NCI-H2196 (cell line): ENCODE results near the gene LMAN1L.
"Not testable (repeated sequence)": the region's sequence is repeated elsewhere in the genome, so short reads cannot be mapped to it uniquely, and the experiment has no call there.

Experiments
- DNase-seq: peaks from one replicate; lab custom pipeline; 2025; ENCODE audit not compliant: unreplicated experiment; lab: John Stamatoyannopoulos, UW

Gene LMAN1L

DNA sequence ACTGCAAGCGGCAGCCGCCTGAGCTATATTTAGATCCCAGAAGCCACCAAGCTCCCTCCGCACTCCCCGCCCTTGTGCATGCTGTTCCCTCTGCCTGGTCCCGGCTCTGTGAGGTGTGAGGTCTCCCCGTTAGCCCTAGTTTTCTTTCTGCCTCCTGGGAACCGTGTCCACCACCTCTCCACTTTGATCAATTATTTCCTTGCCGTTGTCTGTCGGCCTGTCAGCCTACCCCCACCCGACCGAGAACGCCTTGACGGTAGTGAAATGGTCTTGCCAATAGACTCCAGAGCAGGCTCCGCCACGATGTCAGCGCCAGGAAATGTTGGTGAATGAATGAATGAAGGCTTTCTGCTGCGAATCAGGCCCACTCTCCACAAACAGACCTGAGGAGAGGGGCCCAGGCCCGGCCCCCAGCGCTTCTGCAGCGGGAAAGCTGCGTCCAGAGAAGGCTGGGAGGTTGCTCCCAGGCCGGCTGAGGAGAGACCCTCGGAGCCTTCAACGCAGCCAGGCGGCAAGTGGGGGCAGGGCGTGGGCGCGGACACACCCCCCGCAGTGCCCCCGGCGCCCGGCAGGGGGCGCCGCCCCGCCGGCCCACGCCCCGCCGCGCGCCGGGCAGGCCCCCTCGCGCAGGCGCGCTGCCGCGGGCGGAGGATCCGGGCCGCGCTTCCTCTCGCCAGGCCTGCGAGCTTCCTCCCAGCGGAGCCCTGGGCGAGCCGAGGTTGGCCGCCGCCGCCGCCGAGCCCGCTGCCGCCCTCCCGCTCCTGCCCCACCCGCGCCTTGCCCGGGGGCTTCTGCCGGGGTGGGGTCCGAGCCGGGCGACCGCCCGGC lies 31.0 kb upstream of the LMAN1L start, which contains the start of gene CSK:
TSS of gene CSK (plus strand) at position 650 of the 828 bp plus-strand sequence. CDS start 16,218 bp downstream, outside the sequence.
- DNase-seq = peak; percentile 62

DNA sequence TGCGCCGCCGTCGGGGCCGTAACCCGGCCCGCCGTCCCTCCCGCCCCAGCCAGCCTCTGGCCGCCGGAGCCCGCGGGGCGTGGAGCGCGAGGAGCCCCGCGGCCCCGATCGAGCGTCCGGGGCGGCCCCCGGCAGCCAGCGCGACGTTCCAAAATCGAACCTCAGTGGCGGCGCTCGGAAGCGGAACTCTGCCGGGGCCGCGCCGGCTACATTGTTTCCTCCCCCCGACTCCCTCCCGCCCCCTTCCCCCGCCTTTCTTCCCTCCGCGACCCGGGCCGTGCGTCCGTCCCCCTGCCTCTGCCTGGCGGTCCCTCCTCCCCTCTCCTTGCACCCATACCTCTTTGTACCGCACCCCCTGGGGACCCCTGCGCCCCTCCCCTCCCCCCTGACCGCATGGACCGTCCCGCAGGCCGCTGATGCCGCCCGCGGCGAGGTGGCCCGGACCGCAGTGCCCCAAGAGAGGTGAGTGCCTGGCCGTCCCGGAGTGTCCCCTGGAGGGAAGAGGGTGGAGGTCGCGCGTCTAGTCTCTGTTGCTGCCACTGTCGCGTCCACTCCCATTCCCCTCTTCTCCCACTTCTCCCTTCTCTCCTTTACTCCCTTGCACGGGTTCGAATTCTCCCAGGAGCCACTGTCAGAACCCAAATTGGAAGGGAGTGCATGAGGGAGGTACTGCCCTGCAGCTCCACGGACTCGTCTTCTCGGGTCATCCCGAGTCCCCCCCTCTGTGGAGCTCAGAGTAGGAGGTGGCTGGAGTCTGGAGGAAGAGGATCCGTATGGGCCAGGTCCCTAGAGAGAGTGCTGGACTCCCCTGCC lies 30.2 kb upstream of the LMAN1L start:
- no peak for DNase-seq

DNA sequence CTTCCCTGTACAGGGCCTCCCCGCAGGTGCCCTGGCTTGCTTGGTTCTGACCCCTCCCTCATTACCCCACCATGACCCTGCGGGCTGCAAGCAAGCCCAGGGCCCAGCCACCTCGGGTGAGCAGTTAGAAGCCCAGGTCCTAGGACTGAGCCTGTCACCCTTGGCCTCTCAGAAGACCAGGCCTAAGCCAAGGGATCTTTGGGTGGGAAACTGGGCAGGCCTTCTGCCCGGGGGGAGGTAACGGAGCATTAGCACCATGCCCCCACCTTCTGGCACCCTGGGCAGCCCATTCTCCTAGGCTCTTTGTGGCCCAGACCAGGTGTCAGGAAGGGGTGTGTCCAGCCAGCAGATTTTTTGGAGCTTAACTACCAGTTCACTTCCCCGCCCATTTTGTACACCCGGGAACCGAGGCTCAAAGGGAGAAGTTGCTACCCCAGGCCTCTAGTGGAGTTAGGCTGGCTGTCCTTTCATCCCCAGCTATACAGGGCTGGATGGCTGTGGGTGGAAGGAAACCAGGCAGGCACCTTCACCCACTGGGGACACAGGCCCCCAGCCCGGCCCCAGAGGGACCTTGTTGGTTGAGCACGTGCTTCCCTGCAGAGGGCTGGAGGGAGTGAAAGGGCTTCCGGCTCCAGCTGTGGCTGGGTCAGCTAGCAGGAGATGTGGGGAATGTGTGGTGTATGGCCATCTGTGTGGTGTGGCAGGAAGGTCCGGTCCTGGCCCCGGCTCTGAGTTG lies 29.4 kb upstream of the LMAN1L start:
- DNase-seq = no peak

DNA sequence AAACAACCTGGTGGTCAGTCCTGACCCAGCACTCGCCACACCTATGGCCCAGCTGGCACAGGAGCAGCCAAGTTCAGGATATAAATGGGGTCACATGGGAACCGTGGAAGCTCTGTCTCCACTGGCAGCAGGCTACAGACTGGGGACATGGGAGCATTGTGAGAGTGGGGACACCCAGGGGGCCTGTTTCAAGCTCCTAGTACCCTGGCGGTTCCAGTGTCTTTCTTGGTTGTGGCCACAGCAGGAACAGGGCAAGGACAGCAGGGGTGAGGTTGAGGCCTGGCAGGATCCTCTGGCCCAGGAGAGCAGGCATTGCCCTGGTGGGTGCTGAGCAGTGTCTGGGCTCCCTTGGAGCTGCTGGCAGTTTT lies 28.8 kb upstream of the LMAN1L start:
- DNase-seq = no peak

DNA sequence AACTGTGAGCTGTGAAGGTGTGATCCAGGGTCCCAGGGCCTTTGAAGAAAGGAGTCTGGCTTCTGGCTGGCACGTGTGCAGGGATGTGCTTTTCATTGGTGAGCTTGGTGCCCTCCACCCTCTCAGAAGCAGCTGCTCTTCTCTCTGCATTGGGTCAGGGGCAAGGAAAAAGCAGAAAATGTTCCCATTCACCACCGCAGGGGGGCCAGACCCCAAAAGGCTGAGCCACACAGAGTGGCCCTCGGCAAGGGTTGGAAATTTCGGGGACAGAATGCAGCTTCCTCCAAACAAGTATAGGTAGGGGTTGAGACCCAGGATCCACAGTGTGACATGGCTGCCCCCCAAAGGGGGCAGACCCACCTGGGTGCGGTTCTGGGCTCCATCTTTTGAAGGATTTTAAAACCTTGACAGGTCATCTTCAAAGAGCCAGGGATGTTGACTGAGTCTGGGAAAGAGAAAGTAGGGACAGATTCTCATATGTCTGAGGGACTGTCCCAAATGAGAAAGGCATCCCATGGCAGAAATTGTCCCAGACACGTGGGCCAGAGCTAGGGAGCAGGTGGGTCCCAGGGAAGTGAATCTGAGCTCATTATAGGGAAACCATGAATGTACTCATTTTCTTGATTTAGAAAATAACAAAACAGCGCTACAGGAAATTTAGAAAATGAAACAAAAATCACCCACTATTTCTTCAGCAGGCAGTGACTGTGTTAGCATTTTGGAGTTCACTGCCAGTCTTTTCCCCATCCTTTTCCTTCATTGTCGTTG lies 28.0 kb upstream of the LMAN1L start:
- no peak for DNase-seq

DNA sequence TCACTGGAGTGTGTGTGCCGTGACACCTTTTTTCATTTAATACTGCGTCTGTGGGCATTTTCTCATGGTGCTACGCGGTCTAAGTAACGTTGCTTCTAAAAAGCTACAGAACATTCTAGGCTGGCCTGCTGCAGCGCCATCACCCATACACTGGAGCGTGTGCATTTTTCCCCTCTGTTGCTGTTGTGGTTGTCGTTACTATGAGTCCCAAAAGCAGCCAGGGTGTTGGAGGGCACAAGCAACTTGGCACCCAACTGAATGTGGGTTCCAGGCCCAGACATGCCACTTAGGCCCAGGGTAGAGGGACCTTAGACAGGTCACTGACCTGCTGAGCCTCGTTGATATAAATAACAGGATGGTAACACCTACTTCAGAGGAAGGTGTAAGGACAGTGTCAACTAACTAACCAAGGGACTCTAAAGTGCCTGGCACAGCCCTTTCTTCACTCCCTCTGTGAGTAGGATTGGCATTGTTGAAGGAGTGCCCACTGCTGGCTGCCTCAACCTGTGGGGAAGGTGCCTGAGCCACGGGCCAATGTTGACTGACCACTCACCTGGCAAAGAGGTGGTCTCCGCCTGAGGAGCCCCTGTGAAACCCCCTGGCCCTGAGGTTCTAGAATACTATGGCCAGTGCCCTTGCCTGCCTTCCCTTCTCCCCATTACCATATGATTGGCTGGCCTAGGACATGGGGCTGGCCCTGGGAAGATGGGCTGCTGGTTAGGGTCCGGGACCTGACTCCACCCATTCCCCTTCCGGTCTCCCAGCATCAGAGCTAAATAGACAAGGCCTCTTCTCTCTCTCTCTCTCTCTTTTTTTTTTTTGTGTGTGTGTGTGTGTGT lies 27.2 kb upstream of the LMAN1L start:
- DNase-seq = no peak

DNA sequence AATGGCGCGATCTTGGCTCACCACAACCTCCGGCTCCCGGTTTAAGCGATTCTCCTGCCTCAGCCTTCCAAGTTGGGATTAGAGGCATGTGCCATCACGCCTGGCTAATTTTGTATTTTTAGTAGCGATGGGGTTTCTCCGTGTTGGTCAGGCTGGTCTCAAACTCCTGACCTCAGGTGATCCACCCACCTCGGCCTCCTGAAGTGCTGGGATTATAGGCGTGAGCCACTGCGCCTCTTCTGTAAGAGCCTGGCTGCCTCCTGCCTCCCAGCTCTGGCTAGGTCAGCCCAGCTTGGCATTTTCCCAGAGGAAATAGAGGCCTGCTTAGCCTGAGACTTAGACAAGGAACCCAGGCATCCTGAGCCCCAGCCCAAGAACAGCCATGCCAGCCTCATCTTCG lies 26.6 kb upstream of the LMAN1L start:
- not testable (repeated sequence) for DNase-seq

DNA sequence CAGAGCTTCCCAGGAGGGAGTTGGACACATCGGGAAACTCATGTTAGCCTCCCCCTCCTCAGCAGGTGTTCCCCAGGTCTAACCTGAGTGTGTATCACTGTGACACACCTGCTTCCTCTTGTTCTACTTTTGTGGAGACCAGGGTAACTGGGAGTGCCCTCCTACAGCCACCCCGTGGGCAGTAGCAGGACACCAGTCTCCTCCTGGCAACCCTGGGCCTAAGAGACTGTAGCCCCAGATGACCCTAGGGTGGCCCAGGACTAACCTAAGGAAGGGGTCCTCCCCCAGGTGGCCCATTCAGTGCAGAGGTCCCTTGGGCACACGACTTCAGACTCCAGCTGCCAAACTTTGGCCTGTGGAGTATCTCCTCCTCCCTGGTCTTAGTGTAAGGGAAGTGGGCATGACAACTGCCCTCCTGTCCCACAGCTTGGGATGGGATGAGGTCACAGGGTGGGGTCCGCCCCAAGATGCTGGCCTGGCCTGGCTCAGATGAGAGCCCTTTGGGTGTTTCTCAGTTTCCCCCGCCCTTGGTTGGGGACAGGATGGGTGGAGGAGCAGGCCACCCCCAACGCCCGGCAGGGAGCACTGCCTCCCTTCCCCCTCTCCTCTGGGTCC lies 26.0 kb upstream of the LMAN1L start:
- no peak for DNase-seq

DNA sequence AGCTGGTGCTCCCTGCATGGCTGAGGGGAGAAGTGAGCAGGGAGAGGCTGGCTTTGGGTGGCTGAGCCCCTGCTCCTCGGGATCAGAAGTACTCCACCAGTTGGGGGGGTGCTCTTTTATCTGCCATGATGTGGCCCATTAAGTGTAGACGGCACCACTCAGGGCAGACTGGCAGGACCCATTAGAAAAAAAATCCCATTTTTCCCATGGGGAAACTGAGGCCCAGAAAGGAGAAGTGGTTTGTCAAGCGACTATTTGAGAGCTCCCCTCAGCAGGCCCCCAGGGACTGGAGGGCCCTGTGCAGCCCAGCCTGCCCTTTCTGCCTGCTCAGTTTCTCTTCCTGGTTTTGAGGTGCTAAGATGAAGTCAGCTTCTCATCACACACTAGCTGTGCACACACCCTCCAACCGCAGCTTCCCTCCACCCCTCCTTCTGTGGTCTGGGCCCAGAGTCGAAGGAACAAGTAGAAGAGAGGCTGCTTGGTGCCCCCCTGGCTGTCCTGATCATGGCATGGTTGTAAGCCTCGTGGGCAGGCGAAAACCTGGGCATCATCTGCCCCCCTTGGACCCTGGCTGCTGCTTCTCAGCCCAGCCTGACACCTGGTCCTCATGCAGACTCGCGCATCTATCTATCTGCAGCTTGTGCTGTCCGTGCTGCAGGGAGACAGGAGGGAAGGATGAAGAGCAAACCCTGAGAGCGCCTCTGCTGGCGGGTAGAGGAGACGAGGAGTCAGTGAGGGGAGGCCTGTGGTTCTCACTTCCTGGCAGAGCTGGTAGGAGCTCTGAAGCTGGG lies 25.2 kb upstream of the LMAN1L start:
- no peak for DNase-seq

DNA sequence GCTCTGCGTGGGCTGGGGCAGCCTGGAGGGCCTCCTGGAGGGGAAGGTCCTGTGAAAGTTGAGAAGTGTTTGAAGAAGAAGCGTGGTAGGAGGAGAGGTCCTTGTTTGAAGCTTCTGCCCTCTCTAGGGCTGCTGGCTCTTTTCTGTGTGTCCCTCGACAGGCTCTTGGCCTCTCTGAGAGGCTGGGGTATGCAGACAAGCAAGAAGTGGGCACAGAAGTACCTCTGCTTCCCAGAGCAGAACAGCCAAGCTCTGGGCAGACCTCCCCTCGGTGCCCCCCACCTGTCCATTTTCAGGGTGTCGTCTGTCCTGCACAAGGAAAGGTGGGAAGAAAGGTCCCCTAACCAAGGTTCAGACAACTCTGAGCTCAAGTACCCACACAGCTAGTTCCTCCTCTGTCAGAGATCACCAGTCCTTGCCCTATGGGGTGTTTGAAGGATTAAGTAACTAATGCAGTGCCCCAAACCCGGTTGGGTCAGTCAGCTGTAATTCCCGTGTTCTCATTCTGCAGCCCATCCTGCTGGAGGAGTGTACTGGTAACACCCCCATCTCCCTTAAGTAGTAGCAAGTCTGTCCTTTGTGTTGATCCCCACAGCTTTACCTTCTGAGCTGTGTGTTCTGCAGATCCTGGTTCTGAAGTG lies 24.5 kb upstream of the LMAN1L start:
- no peak for DNase-seq

DNA sequence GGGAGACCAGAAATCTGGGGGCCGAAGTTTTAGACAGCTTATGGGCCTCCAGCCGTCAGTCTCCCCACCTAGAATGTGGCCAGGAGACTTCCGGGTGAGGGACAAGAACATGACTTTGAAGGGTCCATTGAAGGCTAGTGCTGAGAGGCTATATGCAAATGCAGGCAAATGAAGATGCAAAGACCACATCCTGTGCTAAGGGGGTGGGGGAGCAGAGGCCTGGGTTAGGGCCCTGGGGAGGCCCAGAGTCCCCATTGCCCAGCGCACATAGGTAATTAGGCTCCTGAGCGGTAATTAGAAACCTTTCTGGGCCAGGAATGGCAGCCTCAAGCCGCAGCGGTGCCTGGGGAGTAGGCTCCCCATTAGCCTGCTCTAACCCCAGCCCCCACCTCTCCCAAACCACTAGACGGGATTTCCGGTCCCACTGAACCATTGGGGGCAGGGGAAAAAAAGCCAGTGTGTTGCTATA lies 23.9 kb upstream of the LMAN1L start:
- no peak for DNase-seq

DNA sequence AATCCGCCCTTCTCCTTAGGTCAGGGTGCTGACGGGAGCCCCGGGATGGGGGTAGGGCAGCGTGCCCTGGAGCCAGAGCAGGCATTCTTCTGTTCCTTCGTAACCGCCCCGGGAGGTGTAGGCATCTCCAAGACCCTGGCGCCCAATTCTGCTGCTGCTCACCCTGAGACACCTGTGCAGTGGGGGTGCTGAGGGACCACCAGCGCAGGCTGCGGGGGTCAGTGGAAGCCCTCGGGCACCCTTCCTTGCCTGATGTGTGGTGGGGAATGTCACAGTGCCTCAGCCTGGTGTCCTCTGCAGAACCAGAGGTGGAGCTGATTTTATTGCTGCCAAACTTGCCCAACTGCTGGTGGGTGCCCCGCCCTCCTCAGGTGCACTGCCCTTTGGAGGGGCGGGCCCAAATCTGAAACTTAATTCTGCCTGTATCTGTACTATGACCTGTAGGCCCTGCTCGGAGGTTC lies 23.4 kb upstream of the LMAN1L start:
- DNase-seq = no peak

DNA sequence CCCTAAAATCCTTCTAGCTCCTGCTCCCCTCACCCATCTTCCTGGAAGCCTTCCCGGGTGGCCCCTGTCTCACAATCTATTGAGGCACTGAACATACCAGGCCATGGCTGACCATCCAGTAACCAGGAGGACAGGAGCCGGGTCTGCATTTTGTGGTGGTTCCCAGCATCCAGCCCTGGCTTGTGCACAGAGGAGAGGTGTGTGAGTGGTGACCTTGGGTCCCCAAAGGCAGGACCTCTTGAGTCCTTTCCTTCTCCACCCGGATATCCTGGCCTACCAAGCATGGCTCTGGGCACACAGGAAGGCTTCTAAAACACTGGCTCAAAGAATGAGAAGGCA lies 22.9 kb upstream of the LMAN1L start:
- DNase-seq = no peak

DNA sequence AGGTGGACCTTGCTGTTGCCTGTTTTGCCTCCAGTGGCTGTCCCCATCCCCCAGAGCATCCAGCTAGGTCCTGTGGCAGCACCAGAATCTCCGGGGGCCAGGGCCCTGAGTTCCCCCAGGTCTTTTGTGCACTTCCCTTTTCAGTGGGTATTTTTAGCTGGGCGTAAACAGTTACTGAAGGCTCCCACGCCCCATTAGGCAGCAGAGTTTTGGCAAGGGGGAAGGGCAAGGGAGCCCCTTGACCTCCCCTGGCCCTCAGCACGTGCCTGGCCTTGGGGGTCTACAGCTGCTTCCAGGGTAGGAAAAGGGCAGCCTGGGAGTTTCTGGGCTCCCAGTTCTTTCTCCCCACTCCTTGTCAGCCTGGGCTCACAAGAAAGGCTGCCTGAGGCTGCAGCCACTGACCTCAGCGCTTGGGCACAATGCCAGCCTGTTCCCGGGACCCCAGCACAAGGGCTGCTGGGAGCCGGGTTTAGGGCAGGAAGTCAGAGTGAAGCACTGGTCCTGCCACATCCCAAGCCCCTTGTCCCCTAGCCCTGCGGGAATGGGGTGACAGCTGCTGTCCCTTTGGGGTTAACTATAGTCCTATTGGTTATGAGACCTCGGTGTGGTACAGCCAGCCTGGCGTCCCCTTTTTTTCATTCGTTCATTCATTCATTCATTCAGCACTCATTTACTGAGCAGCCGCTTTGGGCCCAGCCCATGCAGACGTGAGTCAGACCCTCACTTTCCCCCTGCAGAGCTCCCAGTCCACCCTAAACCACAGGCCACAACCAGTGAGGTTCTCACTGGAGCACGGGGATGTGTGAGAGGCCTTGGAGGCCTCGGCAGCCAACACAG lies 22.3 kb upstream of the LMAN1L start:
- no peak for DNase-seq

DNA sequence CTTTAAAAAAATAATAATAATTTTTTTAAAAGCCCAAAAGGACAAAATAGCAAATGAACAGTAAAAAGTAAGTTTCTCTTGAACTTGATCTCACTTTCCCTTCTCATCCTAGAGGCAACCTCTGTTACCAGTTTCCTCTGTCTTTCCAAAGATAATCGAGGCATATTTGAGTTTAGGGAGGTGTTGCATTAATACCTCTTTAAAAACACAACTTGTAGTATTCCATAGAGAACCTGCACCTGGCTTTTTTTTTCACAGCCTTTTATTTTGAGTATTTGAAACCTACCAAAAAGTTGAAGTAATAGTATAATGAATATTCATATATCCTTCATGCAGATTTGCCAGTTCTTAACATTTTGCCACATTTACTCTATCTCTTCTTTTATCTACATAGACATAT lies 21.6 kb upstream of the LMAN1L start:
- DNase-seq = no peak

DNA sequence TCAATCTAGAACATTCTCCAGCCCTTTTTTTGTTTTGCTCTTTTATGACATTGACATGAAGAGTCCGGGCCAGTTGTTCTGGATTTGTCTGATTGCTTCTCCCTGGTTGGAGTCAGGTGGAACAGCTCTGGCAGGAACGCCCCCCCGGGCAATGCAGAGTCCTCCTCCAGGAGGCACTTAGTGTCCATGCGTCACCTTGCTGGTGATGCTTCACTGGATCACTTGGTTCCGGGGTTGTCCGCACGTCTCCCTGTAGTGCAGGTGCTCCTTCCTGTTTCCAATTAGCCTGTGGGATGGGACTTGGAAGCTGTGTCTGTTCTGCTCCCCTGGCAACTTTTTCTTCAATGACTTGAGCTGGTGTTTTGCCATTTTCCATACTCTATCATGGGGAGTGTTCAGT lies 21.0 kb upstream of the LMAN1L start:
- DNase-seq = no peak
